WTC11 (cell line): ENCODE results near the gene MED12L.

ENCODE experiments used
- NR2C2 ChIP-seq: sonication (generic); formaldehyde crosslinking; IDR thresholded peaks from 2 replicates; pipeline ENCODE4 v1.8.0; 2022; ENCODE audit warnings: mild to moderate bottlenecking, missing genetic modification reagents
- NR3C1 ChIP-seq: sonication (generic); formaldehyde crosslinking; conservative IDR thresholded peaks from 2 replicates; pipeline ENCODE4 v1.8.1; 2023; ENCODE audit warnings: low read depth, mild to moderate bottlenecking, missing genetic modification reagents
- ZNF671 ChIP-seq: fragments of 250-450 bp; sonication (Bioruptor Pico); IDR thresholded peaks from 2 replicates; pipeline ENCODE4 v1.8.0; 2021; ENCODE audit warnings: mild to moderate bottlenecking
- TF ChIP-seq, protein P1 (sequence below): fragments of 200-600 bp; IDR thresholded peaks from 2 replicates; pipeline ENCODE4 v1.8.0; 2022; ENCODE audit warnings: antibody characterized with exemption
- TF ChIP-seq, protein P2 (sequence below): sonication (generic); formaldehyde crosslinking; IDR thresholded peaks from 2 replicates; pipeline ENCODE4 v1.8.1; 2023; ENCODE audit warnings: mild to moderate bottlenecking, missing genetic modification reagents, borderline replicate concordance
- TF ChIP-seq, protein P3 (sequence below): sonication (generic); formaldehyde crosslinking; IDR thresholded peaks from 2 replicates; pipeline ENCODE4 v1.8.0; 2022; ENCODE audit warnings: mild to moderate bottlenecking, missing genetic modification reagents

DNA sequence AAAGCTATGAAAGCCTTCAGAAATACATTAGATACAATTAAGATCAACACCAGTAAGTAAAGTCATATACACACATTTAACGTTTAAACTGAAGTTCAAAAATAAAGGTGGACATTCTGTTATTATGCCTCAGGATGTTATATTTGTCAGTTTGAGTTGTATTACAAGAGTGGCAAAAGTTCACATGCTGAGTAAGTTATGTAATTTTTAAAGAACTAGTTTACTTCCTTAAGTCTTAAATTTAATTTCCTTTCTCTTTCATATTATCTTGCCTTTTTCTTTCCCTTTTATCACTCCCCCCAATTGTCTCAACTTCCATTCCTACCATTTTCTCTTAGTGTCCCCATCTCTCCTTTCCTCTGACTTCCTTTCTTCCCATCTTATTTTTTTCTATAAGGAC lies 236.1 kb downstream of the MED12L start:
- TF ChIP-seq, protein P1, sequence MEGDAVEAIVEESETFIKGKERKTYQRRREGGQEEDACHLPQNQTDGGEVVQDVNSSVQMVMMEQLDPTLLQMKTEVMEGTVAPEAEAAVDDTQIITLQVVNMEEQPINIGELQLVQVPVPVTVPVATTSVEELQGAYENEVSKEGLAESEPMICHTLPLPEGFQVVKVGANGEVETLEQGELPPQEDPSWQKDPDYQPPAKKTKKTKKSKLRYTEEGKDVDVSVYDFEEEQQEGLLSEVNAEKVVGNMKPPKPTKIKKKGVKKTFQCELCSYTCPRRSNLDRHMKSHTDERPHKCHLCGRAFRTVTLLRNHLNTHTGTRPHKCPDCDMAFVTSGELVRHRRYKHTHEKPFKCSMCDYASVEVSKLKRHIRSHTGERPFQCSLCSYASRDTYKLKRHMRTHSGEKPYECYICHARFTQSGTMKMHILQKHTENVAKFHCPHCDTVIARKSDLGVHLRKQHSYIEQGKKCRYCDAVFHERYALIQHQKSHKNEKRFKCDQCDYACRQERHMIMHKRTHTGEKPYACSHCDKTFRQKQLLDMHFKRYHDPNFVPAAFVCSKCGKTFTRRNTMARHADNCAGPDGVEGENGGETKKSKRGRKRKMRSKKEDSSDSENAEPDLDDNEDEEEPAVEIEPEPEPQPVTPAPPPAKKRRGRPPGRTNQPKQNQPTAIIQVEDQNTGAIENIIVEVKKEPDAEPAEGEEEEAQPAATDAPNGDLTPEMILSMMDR: no peak
- TF ChIP-seq, protein P2, sequence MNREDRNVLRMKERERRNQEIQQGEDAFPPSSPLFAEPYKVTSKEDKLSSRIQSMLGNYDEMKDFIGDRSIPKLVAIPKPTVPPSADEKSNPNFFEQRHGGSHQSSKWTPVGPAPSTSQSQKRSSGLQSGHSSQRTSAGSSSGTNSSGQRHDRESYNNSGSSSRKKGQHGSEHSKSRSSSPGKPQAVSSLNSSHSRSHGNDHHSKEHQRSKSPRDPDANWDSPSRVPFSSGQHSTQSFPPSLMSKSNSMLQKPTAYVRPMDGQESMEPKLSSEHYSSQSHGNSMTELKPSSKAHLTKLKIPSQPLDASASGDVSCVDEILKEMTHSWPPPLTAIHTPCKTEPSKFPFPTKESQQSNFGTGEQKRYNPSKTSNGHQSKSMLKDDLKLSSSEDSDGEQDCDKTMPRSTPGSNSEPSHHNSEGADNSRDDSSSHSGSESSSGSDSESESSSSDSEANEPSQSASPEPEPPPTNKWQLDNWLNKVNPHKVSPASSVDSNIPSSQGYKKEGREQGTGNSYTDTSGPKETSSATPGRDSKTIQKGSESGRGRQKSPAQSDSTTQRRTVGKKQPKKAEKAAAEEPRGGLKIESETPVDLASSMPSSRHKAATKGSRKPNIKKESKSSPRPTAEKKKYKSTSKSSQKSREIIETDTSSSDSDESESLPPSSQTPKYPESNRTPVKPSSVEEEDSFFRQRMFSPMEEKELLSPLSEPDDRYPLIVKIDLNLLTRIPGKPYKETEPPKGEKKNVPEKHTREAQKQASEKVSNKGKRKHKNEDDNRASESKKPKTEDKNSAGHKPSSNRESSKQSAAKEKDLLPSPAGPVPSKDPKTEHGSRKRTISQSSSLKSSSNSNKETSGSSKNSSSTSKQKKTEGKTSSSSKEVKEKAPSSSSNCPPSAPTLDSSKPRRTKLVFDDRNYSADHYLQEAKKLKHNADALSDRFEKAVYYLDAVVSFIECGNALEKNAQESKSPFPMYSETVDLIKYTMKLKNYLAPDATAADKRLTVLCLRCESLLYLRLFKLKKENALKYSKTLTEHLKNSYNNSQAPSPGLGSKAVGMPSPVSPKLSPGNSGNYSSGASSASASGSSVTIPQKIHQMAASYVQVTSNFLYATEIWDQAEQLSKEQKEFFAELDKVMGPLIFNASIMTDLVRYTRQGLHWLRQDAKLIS (CRISPR knock-in tag): no peak
- TF ChIP-seq, protein P3, sequence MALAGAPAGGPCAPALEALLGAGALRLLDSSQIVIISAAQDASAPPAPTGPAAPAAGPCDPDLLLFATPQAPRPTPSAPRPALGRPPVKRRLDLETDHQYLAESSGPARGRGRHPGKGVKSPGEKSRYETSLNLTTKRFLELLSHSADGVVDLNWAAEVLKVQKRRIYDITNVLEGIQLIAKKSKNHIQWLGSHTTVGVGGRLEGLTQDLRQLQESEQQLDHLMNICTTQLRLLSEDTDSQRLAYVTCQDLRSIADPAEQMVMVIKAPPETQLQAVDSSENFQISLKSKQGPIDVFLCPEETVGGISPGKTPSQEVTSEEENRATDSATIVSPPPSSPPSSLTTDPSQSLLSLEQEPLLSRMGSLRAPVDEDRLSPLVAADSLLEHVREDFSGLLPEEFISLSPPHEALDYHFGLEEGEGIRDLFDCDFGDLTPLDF: no peak
- no peak for TF ChIP-seq NR2C2 (CRISPR knock-in tag)
- no peak for TF ChIP-seq NR3C1 (CRISPR knock-in tag)
- TF ChIP-seq ZNF671: no peak
